NCI-H748 (cell line): ENCODE data around the gene TSHR.
"Not testable (repeated sequence)": the region's sequence is repeated elsewhere in the genome, so short reads cannot be mapped to it uniquely, and the experiment has no call there.

Experiments used
- DNase-seq: peaks from one replicate; lab custom pipeline; 2025; ENCODE audit not compliant: unreplicated experiment; lab: John Stamatoyannopoulos, UW

TSHR gene

GRCh38 chr14:80992580-80992979 is 37.2 kb downstream of the TSHR start:
- no peak for DNase-seq

- DNase-seq, result peak; percentile 79
Observed at GRCh38 chr14:80996049-80996901, 40.9 kb downstream of the TSHR start.

GRCh38 chr14:81001447-81001846 is 46.0 kb downstream of the TSHR start:
- DNase-seq, result no peak

- no peak for DNase-seq
Observed at GRCh38 chr14:81004575-81004974, 49.2 kb downstream of the TSHR start.

- no peak for DNase-seq
Observed at GRCh38 chr14:81005540-81006228, 50.3 kb downstream of the TSHR start.

GRCh38 chr14:81006266-81006665 is 50.8 kb downstream of the TSHR start:
- DNase-seq, result no peak

GRCh38 chr14:81007131-81007530 is 51.7 kb downstream of the TSHR start:
- no peak for DNase-seq

- no peak for DNase-seq
Observed at GRCh38 chr14:81009346-81009745, 53.9 kb downstream of the TSHR start.

GRCh38 chr14:81018251-81018650 is 62.8 kb downstream of the TSHR start:
- DNase-seq, result no peak

- no peak for DNase-seq
Observed at GRCh38 chr14:81018684-81019083, 63.3 kb downstream of the TSHR start.

- not testable (repeated sequence) for DNase-seq
Observed at GRCh38 chr14:81019113-81019512, 63.7 kb downstream of the TSHR start.

- no peak for DNase-seq
Observed at GRCh38 chr14:81023095-81023710, 67.8 kb downstream of the TSHR start.

GRCh38 chr14:81028461-81028860 is 73.0 kb downstream of the TSHR start:
- DNase-seq, result no peak

- DNase-seq, result peak; percentile 8
Observed at GRCh38 chr14:81031488-81031887, 76.1 kb downstream of the TSHR start.

GRCh38 chr14:81033698-81034240 is 78.3 kb downstream of the TSHR start:
- no peak for DNase-seq

- no peak for DNase-seq
Observed at GRCh38 chr14:81042438-81042837, 87.0 kb downstream of the TSHR start.

GRCh38 chr14:81051547-81051946 is 96.1 kb downstream of the TSHR start:
- DNase-seq, result no peak

GRCh38 chr14:81054057-81054456 is 98.6 kb downstream of the TSHR start:
- not testable (repeated sequence) for DNase-seq

GRCh38 chr14:81055971-81056370 is 100.5 kb downstream of the TSHR start:
- DNase-seq, result no peak

GRCh38 chr14:81062380-81062779 is 107.0 kb downstream of the TSHR start:
- no peak for DNase-seq

- DNase-seq, result peak; percentile 49
Observed at GRCh38 chr14:81062816-81063215, 107.4 kb downstream of the TSHR start.

- DNase-seq, result no peak
Observed at GRCh38 chr14:81066672-81067071, 111.3 kb downstream of the TSHR start.
